Loucy (cell line): Measurements from ENCODE around the gene ANO5.

Experiments
- CTCF ChIP-seq: fragments of 200-600 bp; sonication (generic); conservative IDR thresholded peaks from 2 replicates; pipeline ENCODE4 v1.5.1; 2014; ENCODE audit warnings: mild to moderate bottlenecking, antibody characterized with exemption, low read length
- EZH2phosphoT487 ChIP-seq: fragments of 200-600 bp; IDR thresholded peaks from 2 replicates; pipeline ENCODE4 v1.6.1; 2018; ENCODE audit warnings: antibody characterized with exemption, mild to moderate bottlenecking, moderate library complexity, borderline replicate concordance

GRCh38 chr11:22208151-22208858, 15.4 kb downstream of the ANO5 start:
- no peak for TF ChIP-seq CTCF
- no peak for TF ChIP-seq EZH2phosphoT487
